WTC11 (cell line): ENCODE results near the gene MPND.

Experiments
- ATF1 ChIP-seq: sonication (generic); formaldehyde crosslinking; IDR thresholded peaks from 2 replicates; pipeline ENCODE4 v1.8.1; 2023; ENCODE audit warnings: mild to moderate bottlenecking, moderate library complexity, missing genetic modification reagents
- CTCF ChIP-seq: fragments of 200-600 bp; IDR thresholded peaks from 2 replicates; pipeline ENCODE4 v1.8.0; 2022; ENCODE audit warnings: antibody characterized with exemption
- E2F4 ChIP-seq: sonication (generic); formaldehyde crosslinking; IDR thresholded peaks from 2 replicates; pipeline ENCODE4 v1.8.1; 2022; ENCODE audit warnings: low read depth, mild to moderate bottlenecking, moderate library complexity, missing genetic modification reagents, borderline replicate concordance
- JUN ChIP-seq: sonication (generic); formaldehyde crosslinking; IDR thresholded peaks from 2 replicates; pipeline ENCODE4 v1.8.0; 2023; ENCODE audit warnings: mild to moderate bottlenecking, missing genetic modification reagents
- OVOL2 ChIP-seq: fragments of 250-450 bp; sonication (Bioruptor Pico); IDR thresholded peaks from 2 replicates; pipeline ENCODE4 v1.9.0; 2021; ENCODE audit warnings: mild to moderate bottlenecking, borderline replicate concordance
- SMAD3 ChIP-seq: sonication (generic); formaldehyde crosslinking; IDR thresholded peaks from 2 replicates; pipeline ENCODE4 v1.8.0; 2022; ENCODE audit warnings: missing genetic modification reagents, mild to moderate bottlenecking, borderline replicate concordance
- STAT6 ChIP-seq: sonication (generic); formaldehyde crosslinking; conservative IDR thresholded peaks from 2 replicates; pipeline ENCODE4 v1.8.1; 2023; ENCODE audit warnings: mild to moderate bottlenecking, low read depth, missing genetic modification reagents, moderate library complexity
- TEAD4 ChIP-seq: sonication (generic); formaldehyde crosslinking; IDR thresholded peaks from 2 replicates; pipeline ENCODE4 v1.8.0; 2022; ENCODE audit warnings: mild to moderate bottlenecking, missing genetic modification reagents

GRCh38 chr19:4386041-4386782, 42.9 kb downstream of the MPND start:
- TF ChIP-seq TEAD4 (no peak), STAT6 (CRISPR knock-in tag) (no peak), ATF1 (CRISPR knock-in tag) (no peak), JUN (CRISPR knock-in tag) (no peak), SMAD3 (no peak), OVOL2 (CRISPR knock-in tag) (no peak), E2F4 (CRISPR knock-in tag) (no peak), CTCF (no peak)
